Thymus (tissue), 14 donors: Measurements from ENCODE around the gene ZNF276. TPM values are rescaled to one million over a fixed set of nuclear protein-coding genes. Genes with fewer than 3 reads are reported as not detected.
"Not testable (repeated sequence)": the region's sequence is repeated elsewhere in the genome, so short reads cannot be mapped to it uniquely, and the experiment has no call there.

Experiments used
- DNase-seq, 9 donors: peaks; one replicate each; pipeline ENCODE4 v3.0.0-alpha.2; 2013; ENCODE audit warnings: low spot score in 9 of 9, low read depth in 6 of 9, missing footprints in 1 of 9
- H3K27ac ChIP-seq, 2 donors: one replicate each; pipeline ENCODE4 v1.5.1; 2013; ENCODE audit warnings: control low read depth in 1 of 2, low read depth in 1 of 2, low read length in 1 of 2, mild to moderate bottlenecking in 1 of 2, moderate library complexity in 1 of 2
- H3K27me3 ChIP-seq, 2 donors: one replicate each; pipeline ENCODE4 v1.5.1; 2013; ENCODE audit warnings: low read length in 1 of 2; ENCODE audit not compliant: control insufficient read depth in 2 of 2, insufficient read depth in 1 of 2
- H3K36me3 ChIP-seq, 2 donors: one replicate each; pipeline ENCODE4 v1.5.1; 2013; ENCODE audit warnings: low read length in 1 of 2, mild to moderate bottlenecking in 1 of 2, moderate library complexity in 1 of 2; ENCODE audit not compliant: control insufficient read depth in 2 of 2, insufficient read depth in 2 of 2
- H3K4me1 ChIP-seq, 2 donors: one replicate each; pipeline ENCODE4 v1.5.1; 2013; ENCODE audit warnings: low read length in 2 of 2; ENCODE audit not compliant: control insufficient read depth in 2 of 2, insufficient read depth in 2 of 2
- H3K4me3 ChIP-seq, 2 donors: one replicate each; pipeline ENCODE4 v1.5.1; 2013; ENCODE audit warnings: low read length in 2 of 2, control low read depth in 1 of 2, mild to moderate bottlenecking in 1 of 2
- H3K9me3 ChIP-seq, 2 donors: one replicate each; pipeline ENCODE4 v1.5.1; 2013; ENCODE audit warnings: low read length in 1 of 2, mild to moderate bottlenecking in 1 of 2; ENCODE audit not compliant: control insufficient read depth in 2 of 2, insufficient read depth in 1 of 2
- WGBS: extraction: QIAGEN DNeasy Blood & Tissue Kit; methylation state at CpG from one replicate; pipeline ENCODE4 v1.1.7; 2013; 5-methylcytosine and 5-hydroxymethylcytosine counted together
- long read RNA-seq, 10 donors: transcript quantifications; one replicate each; lab custom pipeline, GENCODE V29; 2026
- polyA plus RNA-seq: library from polyadenylated mRNA; stranded (reverse); fragments of 200-250 nt; gene quantifications from one replicate; pipeline ENCODE4 v1.2.3, GENCODE V29; 2013
- total RNA-seq: library from RNA; stranded (reverse); fragments of 120-200 nt; gene quantifications from one replicate; pipeline ENCODE4 v1.2.4, GENCODE V29; 2013
- donor health status: healthy.

The ZNF276 gene, protein sequence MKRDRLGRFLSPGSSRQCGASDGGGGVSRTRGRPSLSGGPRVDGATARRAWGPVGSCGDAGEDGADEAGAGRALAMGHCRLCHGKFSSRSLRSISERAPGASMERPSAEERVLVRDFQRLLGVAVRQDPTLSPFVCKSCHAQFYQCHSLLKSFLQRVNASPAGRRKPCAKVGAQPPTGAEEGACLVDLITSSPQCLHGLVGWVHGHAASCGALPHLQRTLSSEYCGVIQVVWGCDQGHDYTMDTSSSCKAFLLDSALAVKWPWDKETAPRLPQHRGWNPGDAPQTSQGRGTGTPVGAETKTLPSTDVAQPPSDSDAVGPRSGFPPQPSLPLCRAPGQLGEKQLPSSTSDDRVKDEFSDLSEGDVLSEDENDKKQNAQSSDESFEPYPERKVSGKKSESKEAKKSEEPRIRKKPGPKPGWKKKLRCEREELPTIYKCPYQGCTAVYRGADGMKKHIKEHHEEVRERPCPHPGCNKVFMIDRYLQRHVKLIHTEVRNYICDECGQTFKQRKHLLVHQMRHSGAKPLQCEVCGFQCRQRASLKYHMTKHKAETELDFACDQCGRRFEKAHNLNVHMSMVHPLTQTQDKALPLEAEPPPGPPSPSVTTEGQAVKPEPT
- 35.6 TPM for total RNA-seq
- 55.0 TPM for polyA plus RNA-seq
- long read RNA-seq, donor 1, result 0 reads
- long read RNA-seq, donor 2, result 0 reads
- long read RNA-seq, donor 3, partial matches to known transcripts, result 0 of 3 reads
- long read RNA-seq, donor 3, other reads (novel, unspliced or antisense), result 0 of 3 reads
- long read RNA-seq, donor 4, partial matches to known transcripts, result 0 of 4 reads
- long read RNA-seq, donor 4, other reads (novel, unspliced or antisense), result 0 of 4 reads
- long read RNA-seq, donor 5, partial matches to known transcripts, result 6 of 10 reads
- long read RNA-seq, donor 5, other reads (novel, unspliced or antisense), result 0 of 10 reads
- long read RNA-seq, donor 6, full-length matches to known transcripts, result 4 of 4 reads
- long read RNA-seq, donor 6, partial matches to known transcripts, result 0 of 4 reads
- long read RNA-seq, donor 6, other reads (novel, unspliced or antisense), result 0 of 4 reads
- long read RNA-seq, donor 7, partial matches to known transcripts, result 0 of 1 reads
- long read RNA-seq, donor 7, other reads (novel, unspliced or antisense), result 0 of 1 reads
- long read RNA-seq, donor 8, result 0 reads
- long read RNA-seq, donor 9, full-length matches to known transcripts, result 3 of 3 reads
- long read RNA-seq, donor 9, partial matches to known transcripts, result 0 of 3 reads
- long read RNA-seq, donor 9, other reads (novel, unspliced or antisense), result 0 of 3 reads
- long read RNA-seq, donor 10, result 0 reads

GRCh38 chr16:89720813-89721545 is at the start of gene ZNF276, which contains the start of gene VPS9D1:
ZNF276 (plus strand) TSS chr16:89721537; CDS start chr16:89721641, 104 bp downstream.
VPS9D1 (minus strand) TSS chr16:89720898; CDS start chr16:89720861, 37 bp downstream.
- Histone ChIP-seq H3K27ac (peak within 1 kb of the TSS; percentile 69 to 96), H3K4me1 (peaks cover 20 to 31% of the 10 kb centered on the region in 2 donors), H3K36me3 (peaks cover 18 to 34% of the 10 kb centered on the region in 2 donors), H3K27me3 (peaks cover 10 to 17% of the 10 kb centered on the region in 2 donors), H3K9me3 (no peaks in the 10 kb centered on the region), H3K4me3 (peak within 1 kb of the TSS; percentile 71 to 95)
- DNase-seq, result peak in 7 of 9 donors; percentile 65 to 91 (median 79)
- WGBS, result under 1% methylated on average over 103 of the region's 103 CpGs

DNA sequence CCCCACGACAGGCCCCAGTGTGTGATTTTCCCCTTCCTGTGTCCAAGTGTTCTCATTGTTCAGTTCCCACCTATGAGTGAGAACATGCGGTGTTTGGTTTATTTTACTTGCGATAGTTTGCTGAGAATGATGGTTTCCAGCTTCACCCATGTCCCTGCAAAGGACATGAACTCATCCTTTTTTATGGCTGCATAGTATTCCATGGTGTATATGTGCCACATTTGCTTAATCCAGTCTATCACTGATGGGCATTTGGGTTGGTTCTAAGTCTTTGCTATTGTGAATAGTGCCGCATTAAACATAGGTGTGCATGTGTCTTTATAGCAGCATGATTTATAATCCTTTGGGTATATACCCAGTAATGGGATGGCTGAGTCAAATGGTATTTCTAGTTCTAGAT is 49.8 kb upstream of the ZNF276 start:
- H3K4me3 ChIP-seq, H3K27ac ChIP-seq, H3K27me3 ChIP-seq, H3K9me3 ChIP-seq, H3K4me1 ChIP-seq, H3K36me3 ChIP-seq, DNase-seq: not testable (repeated sequence)
- 97% methylated on average over 4 of the region's 4 CpGs for WGBS

DNA sequence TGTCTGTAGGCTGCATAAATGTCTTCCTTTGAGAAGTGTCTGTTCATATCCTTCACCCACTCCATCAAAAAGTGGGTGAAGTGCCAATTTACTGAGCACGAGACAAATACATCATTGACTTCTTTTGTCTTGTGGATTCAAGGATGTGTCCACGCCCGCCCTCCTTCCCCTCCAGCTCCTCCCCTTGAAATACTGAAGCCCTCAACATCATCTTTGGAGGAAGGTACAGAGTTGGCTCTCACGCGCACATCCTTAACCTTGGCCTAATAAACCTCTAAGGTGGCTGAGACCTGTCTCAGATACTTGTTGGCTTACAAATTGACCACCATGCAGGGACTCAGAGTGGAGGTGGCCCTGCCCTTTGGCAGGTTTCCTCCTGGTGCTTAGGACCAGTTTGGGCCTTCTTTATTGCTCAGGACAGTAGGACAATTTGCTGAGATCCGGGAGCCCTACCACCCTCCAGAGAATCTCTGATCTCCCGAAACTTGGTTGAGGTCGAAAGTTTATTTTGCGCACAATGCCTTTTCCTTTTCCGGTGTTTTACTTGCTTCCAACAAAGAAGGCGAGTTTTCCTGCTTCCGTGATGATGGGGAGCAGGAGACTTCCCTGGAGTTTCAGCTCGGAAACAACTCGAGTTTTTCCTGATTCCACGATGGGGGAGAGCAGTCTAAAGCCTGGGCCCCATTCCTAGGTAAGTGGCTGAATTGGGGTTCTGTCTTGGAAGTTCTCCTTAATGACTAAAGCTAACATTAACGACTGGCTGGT is 49.0 kb upstream of the ZNF276 start:
- H3K27ac ChIP-seq, result no peak overlapping the region

GRCh38 chr16:89678258-89678657 is 43.1 kb upstream of the ZNF276 start:
- H3K4me3 ChIP-seq, result no peak overlapping the region
- 99% methylated on average over 2 of the region's 2 CpGs for WGBS

More for the DNA sequence above, 49.0 kb upstream of the ZNF276 start:
- Histone ChIP-seq H3K4me3 (no peak overlapping the region), H3K27me3 (no peaks in the 10 kb centered on the region), H3K9me3 (no peaks in the 10 kb centered on the region), H3K36me3 (no peaks in the 10 kb centered on the region), H3K4me1 (peaks cover 0 to 3% of the 10 kb centered on the region in 2 donors)
- no peak for DNase-seq
- WGBS, result 95% methylated on average over 16 of the region's 16 CpGs

DNA sequence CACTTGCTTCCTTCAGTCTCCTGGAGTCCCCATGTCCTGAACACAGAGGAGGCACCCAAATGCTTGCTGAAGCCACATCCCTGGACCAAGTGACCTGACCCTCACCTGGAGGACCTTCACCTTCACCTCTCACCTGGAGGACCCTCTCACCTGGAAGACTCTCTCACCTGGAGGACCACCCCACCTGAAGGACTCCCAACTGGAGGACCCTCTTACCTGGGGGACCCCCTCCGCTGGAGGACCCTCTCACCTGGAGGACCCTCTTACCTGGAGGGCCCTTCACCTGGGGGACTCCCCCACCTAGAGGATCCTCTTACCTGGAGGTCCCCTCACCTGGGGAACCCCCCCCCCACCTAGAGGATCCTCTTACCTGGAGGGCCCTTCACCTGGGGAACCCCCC is 35.4 kb upstream of the ZNF276 start:
- H3K9me3 ChIP-seq, result peaks cover 0 to 18% of the 10 kb centered on the region in 2 donors
- no peak for DNase-seq
- H3K4me3 ChIP-seq, result peak overlapping the region in 1 of 2 donors; percentile 92
- H3K4me1 ChIP-seq, result peaks cover 11 to 17% of the 10 kb centered on the region in 2 donors
- H3K27ac ChIP-seq, result no peak overlapping the region
- WGBS, result 92% methylated on average over 1 of the region's 1 CpG
- H3K27me3 ChIP-seq, result no peaks in the 10 kb centered on the region
- H3K36me3 ChIP-seq, result peaks cover 11 to 13% of the 10 kb centered on the region in 2 donors

More at GRCh38 chr16:89678258-89678657, 43.1 kb upstream of the ZNF276 start:
- H3K27ac ChIP-seq, result no peak overlapping the region
- no peaks in the 10 kb centered on the region for H3K4me1 ChIP-seq
- no peak for DNase-seq
- peaks cover 0 to 19% of the 10 kb centered on the region in 2 donors for H3K9me3 ChIP-seq
- no peaks in the 10 kb centered on the region for H3K27me3 ChIP-seq
- H3K36me3 ChIP-seq, result no peaks in the 10 kb centered on the region

DNA sequence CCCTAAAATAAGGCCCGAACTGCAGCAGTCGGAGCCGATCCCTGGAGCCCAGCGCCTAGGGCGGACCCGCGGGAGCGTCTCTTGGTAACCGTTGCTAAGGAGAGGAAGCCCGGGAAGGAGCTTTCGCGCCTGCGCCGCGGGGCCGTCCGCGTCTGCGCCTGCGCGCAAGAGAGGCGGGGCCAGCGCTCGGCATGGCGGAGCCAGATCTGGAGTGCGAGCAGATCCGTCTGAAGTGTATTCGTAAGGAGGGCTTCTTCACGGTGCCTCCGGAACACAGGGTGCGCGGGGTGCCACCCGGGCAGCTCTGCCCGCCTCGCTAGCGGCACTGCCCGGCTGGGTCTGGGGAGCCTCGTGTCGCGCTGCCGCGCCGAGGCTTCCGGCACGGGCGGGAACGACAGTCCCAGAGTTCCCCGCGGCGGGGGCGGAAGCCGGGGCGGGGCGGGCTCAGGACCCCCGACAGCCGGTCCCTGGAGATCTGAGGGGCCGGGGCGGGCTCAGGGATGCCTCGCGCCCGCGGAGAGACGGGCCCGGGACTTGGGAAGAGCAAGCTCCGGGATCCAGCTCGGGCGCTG is 34.7 kb upstream of the ZNF276 start, which contains the start of gene CDK10:
Gene CDK10 (plus strand): TSS at position 170 of the 572 bp plus-strand sequence. CDS start 22 bp downstream, at position 192.
- H3K4me3 ChIP-seq, result peak within 1 kb of the TSS; percentile 78 to 92
- peak within 1 kb of the TSS; percentile 85 to 97 for H3K27ac ChIP-seq
- peaks cover 17 to 18% of the 10 kb centered on the region in 2 donors for H3K36me3 ChIP-seq
- peaks cover 11 to 17% of the 10 kb centered on the region in 2 donors for H3K4me1 ChIP-seq
- H3K9me3 ChIP-seq, result peaks cover 0 to 15% of the 10 kb centered on the region in 2 donors
- DNase-seq, result peak; percentile 79 to 93 (median 86)
- WGBS, result under 1% methylated on average over 67 of the region's 67 CpGs
- H3K27me3 ChIP-seq, result no peaks in the 10 kb centered on the region

DNA sequence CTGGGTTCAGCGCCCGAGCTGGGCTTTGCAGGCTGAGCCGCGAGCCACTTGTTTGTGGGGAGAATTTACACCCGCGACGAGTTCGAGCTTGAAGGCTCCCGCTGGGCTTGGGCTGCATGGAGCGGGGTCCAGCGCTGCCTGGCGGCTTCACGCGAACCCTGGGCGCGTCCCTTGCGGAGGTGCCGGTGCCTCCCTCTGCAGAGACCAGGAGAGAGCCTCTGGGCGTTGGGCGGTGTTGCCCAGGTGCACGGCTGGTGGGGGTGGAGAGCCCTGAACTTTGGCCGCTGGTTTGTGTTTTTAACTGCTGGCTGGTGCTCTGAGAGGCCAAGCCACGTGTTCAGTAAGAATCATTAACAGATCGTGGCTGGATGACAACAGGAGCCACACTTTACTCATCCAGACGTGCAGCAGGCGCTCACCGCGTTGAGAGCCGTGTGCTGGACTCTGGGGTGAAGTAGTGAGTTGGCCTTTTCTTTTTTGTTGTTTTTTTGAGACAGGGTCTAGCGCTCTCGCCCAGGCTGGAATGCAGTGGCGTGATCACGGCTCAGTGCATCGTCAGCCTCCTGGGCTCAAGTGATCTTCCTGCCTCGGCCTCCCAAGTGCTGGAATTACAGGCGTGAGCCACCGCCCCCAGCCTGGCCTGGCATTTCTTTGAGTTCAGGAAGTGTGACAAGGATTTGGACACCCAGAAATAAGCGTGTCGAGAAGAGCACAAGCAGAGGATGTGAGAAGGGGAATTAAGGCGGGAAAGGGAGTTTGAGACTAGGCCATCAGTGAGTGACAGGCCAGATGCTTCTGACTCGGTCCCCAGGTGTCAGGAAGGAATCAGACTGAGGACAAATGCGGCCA is 34.0 kb upstream of the ZNF276 start:
- Histone ChIP-seq H3K27me3 (no peaks in the 10 kb centered on the region), H3K36me3 (peaks cover 24 to 25% of the 10 kb centered on the region in 2 donors), H3K27ac (peak overlapping the region; percentile 78 to 97), H3K4me1 (peaks cover 11 to 17% of the 10 kb centered on the region in 2 donors), H3K4me3 (peak overlapping the region; percentile 78 to 92), H3K9me3 (peaks cover 0 to 15% of the 10 kb centered on the region in 2 donors)
- WGBS, result 25% methylated on average over 42 of the region's 42 CpGs
- no peak for DNase-seq
